Subcutaneous abdominal adipose tissue (tissue), 5 donors: Measurements from ENCODE around the gene CEACAM3.

Experiments used
- H3K27ac ChIP-seq: one replicate; pipeline ENCODE4 v1.7.0; 2013; ENCODE audit warnings: low read depth, mild to moderate bottlenecking, inconsistent platforms, low read length, moderate library complexity
- H3K27me3 ChIP-seq, 5 donors: one replicate each; pipeline ENCODE4 v1.7.0; 2013; ENCODE audit warnings: low read length in 5 of 5, inconsistent platforms in 1 of 5; ENCODE audit not compliant: control insufficient read depth in 5 of 5, insufficient read depth in 4 of 5
- H3K36me3 ChIP-seq, 5 donors: one replicate each; pipeline ENCODE4 v1.7.0; 2013; ENCODE audit warnings: low read length in 5 of 5; ENCODE audit not compliant: control insufficient read depth in 5 of 5, insufficient read depth in 5 of 5
- H3K4me1 ChIP-seq, 5 donors: one replicate each; pipeline ENCODE4 v1.7.0; 2013; ENCODE audit warnings: low read length in 5 of 5, mild to moderate bottlenecking in 3 of 5, moderate library complexity in 1 of 5; ENCODE audit not compliant: control insufficient read depth in 5 of 5, insufficient read depth in 5 of 5
- H3K4me3 ChIP-seq, 5 donors: one replicate each; pipeline ENCODE4 v1.7.0; 2013; ENCODE audit warnings: low read length in 5 of 5, low read depth in 1 of 5
- H3K9ac ChIP-seq, 5 donors: one replicate each; pipeline ENCODE4 v1.7.0; 2013; ENCODE audit warnings: low read length in 5 of 5, mild to moderate bottlenecking in 4 of 5, moderate library complexity in 3 of 5
- H3K9me3 ChIP-seq, 5 donors: one replicate each; pipeline ENCODE4 v1.7.0; 2013; ENCODE audit warnings: low read length in 5 of 5; ENCODE audit not compliant: control insufficient read depth in 5 of 5
- donor health status: healthy.
- donor health status: healthy.
- donor health status: healthy.
- donor health status: healthy.
- donor health status: healthy.

Gene CEACAM3

DNA sequence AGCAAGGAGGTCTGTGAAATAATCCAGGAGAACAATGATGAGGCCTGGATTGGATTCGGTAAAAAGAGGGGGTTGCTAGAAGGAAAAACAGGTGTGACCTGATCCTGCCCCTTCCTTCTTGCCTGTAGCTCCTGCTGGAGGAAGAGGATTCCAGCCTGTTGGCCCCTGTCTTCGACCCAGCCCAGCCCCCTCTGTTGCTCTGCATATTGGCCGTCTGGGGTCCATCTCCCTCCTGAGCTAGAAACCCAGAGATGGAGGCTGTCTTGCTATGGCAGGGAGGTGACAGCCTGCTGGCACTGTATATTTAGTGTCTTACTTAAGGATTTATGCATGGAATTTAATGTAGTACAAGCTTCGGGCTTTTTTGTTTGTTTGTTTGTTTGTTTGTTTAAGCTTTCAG, 55.1 kb downstream of the CEACAM3 start:
- Histone ChIP-seq H3K27ac (no peak overlapping the region), H3K9ac (no peak overlapping the region), H3K36me3 (no peaks in the 10 kb centered on the region), H3K27me3 (peaks cover 0 to 9% (median 5%) of the 10 kb centered on the region in 5 donors), H3K4me1 (no peaks in the 10 kb centered on the region), H3K4me3 (no peak overlapping the region), H3K9me3 (no peaks in the 10 kb centered on the region)

GRCh38 chr19:41853344-41853743, 57.0 kb downstream of the CEACAM3 start:
- Histone ChIP-seq H3K9me3 (no peaks in the 10 kb centered on the region), H3K27ac (no peak overlapping the region), H3K4me1 (no peaks in the 10 kb centered on the region), H3K27me3 (peaks cover 0 to 8% (median 5%) of the 10 kb centered on the region in 5 donors), H3K36me3 (no peaks in the 10 kb centered on the region), H3K4me3 (no peak overlapping the region), H3K9ac (no peak overlapping the region)

DNA sequence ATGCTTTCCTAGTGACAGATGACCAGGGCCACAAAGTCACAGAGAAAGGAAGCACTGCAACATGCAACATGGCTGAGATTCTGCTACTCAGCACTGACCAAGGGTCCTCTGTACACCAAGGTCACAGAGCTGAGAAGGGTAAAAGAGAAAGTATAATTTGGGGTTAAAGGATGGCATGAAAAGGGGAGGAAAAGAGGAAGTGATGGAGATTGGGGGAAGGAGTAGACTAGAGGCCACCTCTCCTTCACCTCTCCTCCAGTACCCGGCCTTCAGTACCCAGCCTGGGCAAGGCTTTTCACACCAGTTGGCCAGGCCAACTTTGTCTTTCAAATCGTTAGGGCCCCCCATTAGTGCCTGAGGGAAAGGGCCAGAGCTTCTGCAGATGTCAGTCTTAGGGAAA, 57.4 kb downstream of the CEACAM3 start:
- Histone ChIP-seq H3K36me3 (no peaks in the 10 kb centered on the region), H3K4me1 (no peaks in the 10 kb centered on the region), H3K9me3 (no peaks in the 10 kb centered on the region), H3K27me3 (peaks cover 0 to 8% (median 5%) of the 10 kb centered on the region in 5 donors), H3K9ac (peak overlapping the region in 1 of 5 donors; percentile 14), H3K27ac (no peak overlapping the region), H3K4me3 (no peak overlapping the region)

DNA sequence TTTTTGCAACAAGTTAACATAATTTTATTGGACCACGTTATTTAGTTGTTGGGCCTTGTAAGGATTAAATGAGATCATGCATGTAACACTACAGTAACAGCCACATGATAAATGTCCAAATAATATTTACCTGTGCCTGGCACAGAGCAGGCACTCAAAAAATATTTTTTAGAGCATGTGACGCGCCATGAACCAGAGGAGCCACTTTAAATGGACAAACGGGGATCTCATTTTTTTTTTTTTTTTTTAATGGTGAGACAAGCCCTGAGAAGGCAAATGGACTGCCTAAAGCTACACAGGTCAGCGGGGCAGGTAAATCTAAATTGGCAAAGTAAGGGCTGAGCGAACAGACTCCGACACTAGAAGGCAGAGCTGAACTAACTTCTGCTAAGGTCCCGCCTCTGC, 62.8 kb downstream of the CEACAM3 start:
- Histone ChIP-seq H3K27ac (peak overlapping the region; percentile 18), H3K4me1 (peaks cover 14 to 40% (median 37%) of the 10 kb centered on the region in 5 donors), H3K36me3 (peaks cover 0 to 31% (median 27%) of the 10 kb centered on the region in 5 donors), H3K27me3 (peaks cover 0 to 3% (median 0%) of the 10 kb centered on the region in 5 donors), H3K9ac (peak overlapping the region; percentile 48 to 95 (median 68)), H3K4me3 (peak overlapping the region; percentile 52 to 98 (median 82)), H3K9me3 (no peaks in the 10 kb centered on the region)

DNA sequence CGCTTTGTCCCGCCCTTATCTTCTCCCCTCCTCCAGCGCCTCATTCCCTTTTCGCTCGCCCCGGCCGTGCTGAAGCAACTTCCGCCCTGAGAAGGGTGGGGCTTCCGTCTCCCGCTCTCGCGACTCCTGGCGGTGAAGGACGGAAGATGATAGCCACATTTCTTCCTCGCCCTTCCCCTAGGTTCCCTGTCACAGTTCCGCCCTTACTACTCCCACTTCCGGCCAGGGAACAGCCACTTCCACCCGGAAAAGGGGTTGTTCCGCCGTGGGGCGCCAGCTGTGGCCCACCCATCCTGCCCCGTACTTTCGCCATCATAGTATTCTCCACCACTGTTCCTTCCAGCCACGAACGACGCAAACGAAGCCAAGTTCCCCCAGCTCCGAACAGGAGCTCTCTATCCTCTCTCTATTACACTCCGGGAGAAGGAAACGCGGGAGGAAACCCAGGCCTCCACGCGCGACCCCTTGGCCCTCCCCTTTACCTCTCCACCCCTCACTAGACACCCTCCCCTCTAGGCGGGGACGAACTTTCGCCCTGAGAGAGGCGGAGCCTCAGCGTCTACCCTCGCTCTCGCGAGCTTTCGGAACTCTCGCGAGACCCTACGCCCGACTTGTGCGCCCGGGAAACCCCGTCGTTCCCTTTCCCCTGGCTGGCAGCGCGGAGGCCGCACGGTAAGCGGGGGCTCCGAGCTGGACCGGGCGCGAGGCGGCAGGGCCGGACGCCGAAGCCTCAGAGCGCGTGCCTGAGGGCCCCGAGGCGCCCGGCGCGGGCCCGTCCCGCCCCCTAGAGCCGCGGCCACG, 63.4 kb downstream of the CEACAM3 start, which contains the start of gene RPS19:
Gene RPS19 (plus strand): TSS at position 638 of the 801 bp plus-strand sequence. CDS start 520 bp downstream, outside the sequence.
- peak within 1 kb of the TSS; percentile 82 to 98 (median 92) for H3K4me3 ChIP-seq
- H3K9me3 ChIP-seq, result no peaks in the 10 kb centered on the region
- peak within 1 kb of the TSS; percentile 96 for H3K27ac ChIP-seq
- peaks cover 14 to 41% (median 37%) of the 10 kb centered on the region in 5 donors for H3K4me1 ChIP-seq
- H3K27me3 ChIP-seq, result peaks cover 0 to 3% (median 0%) of the 10 kb centered on the region in 5 donors
- peaks cover 0 to 37% (median 33%) of the 10 kb centered on the region in 5 donors for H3K36me3 ChIP-seq
- peak within 1 kb of the TSS; percentile 73 to 100 (median 96) for H3K9ac ChIP-seq

- peak overlapping the region; percentile 82 to 98 (median 92) for H3K4me3 ChIP-seq
- H3K27me3 ChIP-seq, result peaks cover 0 to 3% (median 0%) of the 10 kb centered on the region in 5 donors
- H3K9me3 ChIP-seq, result no peaks in the 10 kb centered on the region
- peaks cover 0 to 44% (median 39%) of the 10 kb centered on the region in 5 donors for H3K36me3 ChIP-seq
- H3K4me1 ChIP-seq, result peaks cover 14 to 41% (median 37%) of the 10 kb centered on the region in 5 donors
- peak overlapping the region; percentile 96 for H3K27ac ChIP-seq
- peak overlapping the region; percentile 73 to 100 (median 96) for H3K9ac ChIP-seq
These were observed 64.2 kb downstream of the CEACAM3 start for GRCh38 chr19:41860419-41861115.
